HG02970 (cell line): Measurements from ENCODE around the gene GPR160.

Experiments
- ATAC-seq: cut with Tn5 transposase; IDR thresholded peaks from one replicate; pipeline ENCODE4 v1.9.1; 2021; ENCODE audit warnings: mild to moderate bottlenecking, moderate library complexity, moderate number of reproducible peaks; ENCODE audit not compliant: unreplicated experiment, low FRiP score

GPR160 gene

DNA sequence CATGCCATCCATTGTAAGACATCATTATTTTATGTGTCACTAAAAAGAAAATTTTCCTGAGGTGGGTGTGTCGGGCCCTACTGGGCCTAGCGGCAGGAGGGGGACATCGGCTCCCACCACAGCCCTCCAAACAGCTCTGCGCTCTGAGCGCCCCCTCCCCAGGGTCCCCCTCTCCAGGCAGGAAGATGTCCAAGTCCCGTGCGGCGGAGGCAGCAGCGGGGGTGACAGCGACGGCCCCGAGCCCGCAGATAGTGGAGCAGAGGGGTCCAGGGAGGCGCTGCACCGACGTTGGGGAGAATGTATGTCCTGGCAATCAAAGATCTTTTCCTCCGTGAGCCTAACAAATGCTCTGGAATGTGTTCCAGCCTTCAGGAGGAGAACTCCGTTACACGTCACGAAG lies 24.3 kb downstream of the GPR160 start:
- no peak for ATAC-seq

DNA sequence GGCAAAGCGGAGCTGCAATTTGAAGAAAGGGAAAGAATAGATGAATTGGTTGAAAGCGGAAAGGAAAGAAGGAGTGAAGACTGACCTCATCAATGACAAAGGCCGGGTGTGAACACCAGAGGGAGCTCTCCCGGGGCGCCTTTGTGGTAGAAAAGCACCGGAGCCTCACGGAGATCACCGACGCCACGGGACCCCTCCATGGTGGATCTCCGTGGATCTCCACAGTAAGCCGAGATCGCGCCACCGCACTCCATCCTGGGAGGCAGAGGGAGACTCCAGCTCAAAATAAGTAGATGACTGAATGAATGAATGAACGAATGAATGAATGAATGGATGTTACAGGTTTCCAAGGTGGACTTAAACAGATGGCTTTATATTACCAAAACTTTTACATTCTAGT lies 25.0 kb downstream of the GPR160 start:
- no peak for ATAC-seq

DNA sequence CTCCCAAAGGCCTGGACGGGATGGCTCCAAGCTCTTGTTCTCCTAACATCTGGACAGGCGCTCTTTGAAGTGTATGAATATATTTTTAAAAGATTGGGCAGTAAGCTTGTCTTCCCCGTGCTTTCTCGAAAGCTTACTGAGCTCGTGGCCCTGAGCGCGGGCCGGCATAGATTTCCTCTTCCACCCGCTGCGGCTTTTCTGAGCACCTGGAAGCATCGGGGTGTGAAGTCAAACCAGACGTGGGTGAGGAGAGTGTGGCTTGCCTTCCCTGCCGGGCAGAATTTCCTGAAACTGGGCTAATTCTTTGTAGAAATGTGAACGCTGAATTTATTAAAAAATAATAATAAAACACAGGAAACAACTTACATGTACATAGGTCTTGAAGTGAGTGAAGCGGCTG lies 25.9 kb downstream of the GPR160 start:
- ATAC-seq: no peak

DNA sequence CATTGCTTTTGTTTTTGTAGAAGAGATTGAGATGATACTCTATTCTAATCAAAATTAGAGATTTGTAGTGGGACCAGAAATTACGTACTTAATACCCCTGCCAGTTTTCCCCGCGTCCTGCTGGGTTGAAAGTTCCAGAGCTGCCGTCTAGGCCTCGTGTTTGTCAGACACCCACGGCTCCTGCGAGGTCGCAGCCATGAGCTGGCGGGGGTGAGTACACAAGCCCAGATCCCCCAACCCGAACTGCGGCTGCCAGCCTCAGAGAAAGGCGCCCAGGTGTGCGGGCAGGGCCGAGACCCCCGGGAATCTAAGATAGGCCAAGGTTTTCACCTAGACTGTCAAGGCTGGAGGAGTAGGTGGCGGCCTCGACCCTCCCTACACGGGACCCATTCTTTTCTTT lies 26.3 kb downstream of the GPR160 start:
- no peak for ATAC-seq

DNA sequence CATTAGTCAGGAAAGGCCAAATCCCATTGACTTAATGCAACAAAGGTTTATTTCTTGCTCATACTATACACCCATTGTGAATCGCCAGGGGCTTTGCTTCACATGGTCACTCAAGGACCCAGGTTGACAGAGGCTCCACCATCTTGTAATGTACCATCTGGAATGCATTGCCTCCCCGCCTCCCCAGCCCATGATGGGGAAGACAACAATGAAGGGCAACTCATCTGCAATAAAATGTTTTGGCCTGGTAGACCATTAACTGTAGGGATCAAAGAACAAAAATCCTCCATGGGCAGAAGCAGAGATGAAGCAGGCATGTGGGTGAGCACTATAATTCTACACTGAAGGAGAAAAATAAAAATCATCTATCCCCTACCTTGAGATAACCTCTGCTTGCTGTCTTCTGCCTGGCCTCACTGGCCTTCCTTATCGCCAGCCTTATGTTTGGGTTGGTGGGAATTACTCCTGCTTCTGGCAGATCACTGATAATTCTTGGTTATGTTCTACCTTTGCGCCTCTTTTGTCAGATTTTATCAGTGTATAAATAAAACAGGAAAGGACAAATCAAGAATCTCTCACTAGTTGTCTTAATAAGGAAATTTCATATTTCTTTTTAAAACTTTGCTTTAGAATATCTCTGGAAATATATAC lies 37.8 kb downstream of the GPR160 start:
- ATAC-seq: no peak

DNA sequence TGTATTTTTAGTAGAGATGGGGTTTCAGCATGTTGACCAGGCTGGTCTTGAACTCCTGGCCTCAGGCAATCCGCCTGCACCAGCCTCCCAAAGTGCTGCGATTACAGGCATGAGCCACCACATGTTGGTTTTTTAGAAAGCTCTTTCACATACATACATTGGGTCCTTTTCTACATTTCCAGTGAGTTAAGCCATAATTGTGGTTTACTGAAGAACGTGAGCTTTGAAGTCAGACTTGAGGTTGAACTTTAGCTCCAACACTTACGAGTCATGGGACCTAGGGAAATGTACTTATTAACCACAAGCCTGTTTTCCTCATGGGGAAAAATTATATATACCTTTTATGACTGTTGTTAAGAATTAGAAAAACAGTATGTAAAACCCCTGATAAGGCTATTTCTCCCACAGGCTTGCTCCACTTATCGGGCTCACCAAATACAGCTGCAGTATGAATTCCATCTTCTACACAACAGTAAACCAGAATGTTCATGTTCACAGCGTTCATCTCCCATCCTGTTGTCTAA lies 39.0 kb downstream of the GPR160 start:
- ATAC-seq: no peak

DNA sequence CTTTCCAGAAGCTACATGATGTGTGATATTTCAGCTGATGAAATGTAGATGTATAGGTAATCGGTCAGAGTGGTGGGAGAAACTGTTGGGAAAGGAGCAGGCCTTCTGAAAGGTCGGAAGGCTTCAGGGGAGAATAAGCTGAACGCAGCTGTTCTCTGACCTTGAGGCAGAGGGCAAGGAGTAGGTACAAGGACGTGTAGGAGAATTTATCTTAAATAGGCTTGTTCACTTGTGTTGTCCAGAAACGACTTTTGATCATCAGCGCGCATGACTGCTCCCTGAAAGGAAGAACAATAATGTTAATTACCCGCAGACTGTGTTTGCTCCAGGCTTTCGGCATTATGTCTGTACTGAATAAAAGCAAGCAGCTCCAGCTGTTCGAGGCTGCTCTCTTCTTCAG lies 39.6 kb downstream of the GPR160 start:
- ATAC-seq: no peak

DNA sequence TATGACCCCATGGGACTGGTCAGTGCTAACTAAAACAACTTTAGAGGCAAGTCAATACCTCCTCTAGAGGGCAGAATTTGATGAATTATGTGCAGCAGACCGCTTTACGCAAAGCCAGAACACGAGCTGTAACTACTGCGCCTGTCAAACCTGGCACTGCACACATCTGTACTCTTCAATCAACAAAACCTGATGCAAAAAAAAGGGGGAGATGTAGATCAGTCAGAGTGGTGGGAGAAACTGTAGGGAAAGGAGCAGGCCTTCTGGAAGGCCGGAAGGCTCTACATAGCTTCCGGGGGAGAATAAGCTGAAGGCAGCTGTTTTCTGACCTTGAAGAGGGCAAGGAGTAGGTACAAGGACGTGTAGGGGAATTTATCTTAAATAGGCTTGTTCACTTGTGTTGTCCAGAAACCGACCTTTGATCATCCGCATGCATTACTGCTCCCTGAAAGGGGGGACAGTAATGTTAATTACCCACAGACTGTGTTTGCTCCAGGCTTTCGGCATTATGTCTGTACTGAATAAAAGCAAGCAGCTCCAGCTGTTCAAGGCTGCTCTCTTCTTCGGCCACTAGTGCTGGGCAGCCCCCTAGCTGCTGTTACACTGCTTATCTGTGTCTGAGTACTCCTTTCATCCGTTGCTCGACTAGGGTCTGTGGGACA lies 41.0 kb downstream of the GPR160 start:
- ATAC-seq: no peak

DNA sequence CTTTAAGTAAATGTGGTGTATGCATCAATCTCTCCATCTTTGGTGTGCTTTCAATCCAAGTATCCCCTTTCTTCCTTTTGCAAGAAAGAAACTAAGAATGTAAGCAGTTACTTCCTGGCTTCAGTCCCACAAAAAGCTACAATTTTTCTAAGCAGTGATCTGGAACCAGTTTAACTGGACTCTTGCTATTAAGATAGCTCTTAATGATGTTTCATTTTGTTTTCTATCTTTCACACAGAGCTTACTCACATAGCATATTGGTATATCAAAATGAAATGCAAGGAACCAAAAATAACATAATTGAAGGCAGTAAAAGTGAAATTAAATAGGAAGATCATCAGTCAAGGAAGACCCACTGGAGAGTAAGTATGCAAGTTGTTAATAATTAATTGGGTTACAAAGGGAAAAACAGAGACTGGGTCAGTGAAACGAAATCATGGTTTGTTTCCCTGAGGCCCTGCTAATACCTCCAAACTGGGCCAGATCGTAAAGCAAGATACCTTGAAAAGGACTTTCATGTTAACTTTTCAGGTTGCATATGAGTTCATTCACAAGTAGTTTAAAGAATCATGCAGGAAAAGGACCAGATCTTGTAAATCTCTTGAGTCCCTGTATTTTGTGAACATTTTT lies 41.9 kb downstream of the GPR160 start:
- no peak for ATAC-seq

DNA sequence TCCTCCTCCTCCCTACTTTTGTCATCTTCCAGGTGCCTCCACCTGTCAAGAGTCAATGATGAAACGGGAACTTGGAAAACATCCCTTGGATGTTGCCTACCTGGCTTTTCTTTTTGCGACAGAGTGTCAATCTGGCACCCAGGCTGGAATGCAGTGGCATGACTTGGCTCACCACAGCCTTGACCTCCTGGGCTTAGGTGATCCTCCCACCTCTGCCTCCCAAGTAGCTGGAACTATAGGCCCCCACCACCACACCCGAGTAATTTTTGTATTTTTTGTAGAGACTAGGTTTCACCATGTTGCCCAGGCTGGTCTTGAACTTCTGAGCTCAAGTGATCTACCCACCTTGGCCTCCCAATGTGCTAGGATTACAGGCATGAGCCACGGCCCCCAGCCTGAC lies 42.8 kb downstream of the GPR160 start:
- ATAC-seq: no peak

DNA sequence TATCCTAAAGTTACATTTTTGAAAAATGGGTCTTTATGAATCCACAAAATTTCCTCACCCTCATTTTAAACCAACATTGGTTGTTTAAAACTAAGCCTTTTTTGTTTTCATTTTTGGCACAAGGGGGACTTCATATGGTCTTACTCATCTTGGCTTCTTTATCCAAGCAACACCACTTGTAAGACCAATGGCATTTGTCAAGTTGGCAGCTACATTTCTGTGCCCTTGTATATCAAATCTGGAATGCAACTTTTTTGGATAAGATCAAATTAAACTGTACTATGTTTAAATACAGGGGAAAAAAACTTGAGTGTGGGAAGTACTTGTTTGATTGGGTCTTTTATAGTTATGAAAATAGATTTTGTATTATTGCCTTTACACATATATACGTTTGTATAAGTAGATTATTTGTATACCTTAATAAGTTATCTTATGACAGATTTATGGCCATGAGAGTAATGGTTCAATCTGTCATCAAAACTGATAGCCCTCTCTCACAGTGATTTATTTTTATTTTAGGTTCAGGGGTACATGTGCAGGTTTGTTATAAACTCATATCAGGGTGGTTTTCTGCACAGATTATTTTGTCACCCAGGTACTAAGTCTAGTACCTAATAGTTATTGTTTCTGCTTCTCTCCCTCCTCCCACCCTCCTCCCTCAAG lies 43.4 kb downstream of the GPR160 start:
- ATAC-seq: no peak

DNA sequence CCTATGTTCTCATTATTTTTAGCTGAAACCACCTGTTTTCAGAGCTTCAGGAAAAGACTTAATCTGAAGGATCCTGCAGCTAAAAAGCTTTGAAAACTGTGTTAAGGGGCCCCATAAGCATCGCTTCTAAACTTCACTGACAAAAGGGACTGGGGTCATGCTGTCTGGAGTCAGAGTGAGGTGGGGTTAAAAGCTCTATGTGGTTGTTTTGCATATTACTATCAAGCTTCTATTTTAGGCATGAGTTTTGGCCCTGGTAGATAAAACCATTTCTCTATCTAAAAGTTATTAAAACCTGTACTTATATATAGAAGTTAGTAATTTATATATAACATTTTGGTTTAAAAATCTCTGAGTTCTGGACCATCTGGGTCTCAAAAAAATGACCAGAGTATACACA lies 45.5 kb downstream of the GPR160 start:
- no peak for ATAC-seq

DNA sequence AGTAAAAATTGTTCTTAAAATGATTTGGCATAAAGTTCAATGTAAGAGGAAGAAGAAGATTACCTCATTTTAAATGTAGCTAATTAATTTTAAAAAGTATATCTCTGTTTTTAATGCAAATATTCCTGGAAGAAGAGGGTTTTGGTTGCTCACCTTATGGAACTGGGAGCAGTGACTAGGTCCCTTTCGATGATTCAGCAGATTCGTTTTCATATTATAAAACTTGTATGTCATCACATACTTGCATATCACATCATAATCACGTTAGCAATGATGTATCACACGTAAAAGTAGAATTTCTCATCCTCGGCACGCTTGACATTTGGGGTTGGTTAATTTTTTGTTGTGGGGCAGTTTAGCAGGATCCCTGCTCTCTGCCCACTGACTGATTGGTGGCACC lies 47.6 kb downstream of the GPR160 start:
- no peak for ATAC-seq

DNA sequence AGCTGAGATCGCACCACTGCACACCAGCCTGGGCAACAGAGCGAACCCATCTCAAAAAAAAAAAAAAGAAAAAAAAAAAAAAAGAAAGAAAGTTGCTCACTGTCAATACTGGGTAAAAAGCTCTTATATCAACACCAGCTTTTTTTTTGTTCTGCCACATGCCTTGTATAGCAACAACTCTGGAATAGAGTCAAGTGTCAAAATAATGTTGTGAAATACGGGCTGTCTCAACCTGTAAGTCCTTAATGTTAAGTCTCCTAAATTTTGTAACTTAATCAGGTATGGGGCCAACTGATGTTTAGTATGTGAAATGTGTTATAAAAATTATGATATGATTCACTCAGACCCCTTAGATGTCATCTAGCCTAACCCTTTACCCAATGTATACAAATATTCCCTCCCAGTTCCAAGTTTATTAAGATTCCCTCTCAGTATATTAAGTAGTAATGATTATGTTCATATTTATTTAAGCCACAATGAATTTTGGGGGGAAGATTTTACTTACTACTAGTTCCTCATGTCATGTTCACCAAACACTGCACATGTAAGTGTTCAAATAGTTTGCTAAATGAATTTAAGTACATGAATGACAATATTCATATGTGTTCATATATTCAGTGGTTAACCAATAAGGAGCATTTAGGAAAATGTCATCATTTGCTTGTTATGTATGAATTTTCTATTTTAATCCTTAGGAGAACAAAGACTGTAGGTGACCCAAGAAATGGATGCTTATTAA lies 52.2 kb downstream of the GPR160 start:
- no peak for ATAC-seq

DNA sequence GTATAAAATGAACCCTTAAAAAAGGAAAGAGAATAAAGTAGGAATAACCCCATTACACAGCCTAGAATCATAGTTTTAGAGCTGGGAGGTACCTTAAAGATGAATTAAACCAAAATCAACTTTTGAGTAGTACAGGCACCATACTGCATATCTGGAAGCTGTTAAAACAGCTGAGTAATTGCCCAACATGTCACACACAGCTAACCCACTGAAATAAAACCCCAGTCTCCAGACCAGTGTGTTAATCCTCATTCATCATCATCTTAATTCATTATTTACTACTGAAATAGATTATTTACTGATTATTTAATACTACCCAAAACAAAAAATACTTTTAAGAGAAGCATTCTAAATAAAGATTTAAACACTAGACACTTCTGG lies 52.8 kb downstream of the GPR160 start:
- ATAC-seq: no peak

DNA sequence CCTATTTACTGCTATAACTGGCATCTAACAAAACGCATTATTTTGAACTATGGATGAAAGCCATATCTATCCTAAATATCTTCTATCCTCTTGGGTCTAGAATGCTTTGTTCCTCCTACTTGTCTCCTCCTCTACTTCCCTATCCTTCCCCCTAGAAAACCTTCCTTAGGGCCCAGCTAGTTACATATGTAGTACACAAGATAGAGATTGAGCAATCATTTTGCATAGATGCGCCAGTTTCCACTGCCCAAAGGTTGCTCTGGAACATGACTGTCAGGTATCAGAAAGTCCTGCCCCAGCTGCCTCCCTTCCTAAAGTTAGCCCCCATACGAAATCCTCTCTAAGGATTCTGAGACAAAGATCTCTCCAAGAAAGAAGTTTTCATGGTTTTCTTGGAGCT lies 55.1 kb downstream of the GPR160 start:
- ATAC-seq: no peak

DNA sequence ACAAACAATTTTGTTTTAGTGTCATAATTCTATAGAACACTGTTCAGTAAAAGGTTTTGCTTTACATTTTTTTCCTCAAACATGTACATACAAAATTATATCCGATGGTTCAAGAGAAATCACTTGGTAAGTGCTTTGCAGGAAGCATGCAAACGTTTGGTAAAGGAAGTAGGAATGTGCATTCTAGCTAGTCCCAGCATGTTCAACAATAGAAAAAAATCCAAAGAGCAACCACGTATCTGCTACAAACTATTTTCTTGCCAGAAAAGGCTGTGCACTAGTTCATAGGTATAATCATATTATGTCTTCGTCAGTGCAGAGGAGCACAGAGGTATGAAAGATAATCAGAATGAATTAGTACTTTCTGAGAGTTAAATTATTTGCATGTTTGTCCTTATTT lies 58.0 kb downstream of the GPR160 start:
- ATAC-seq: no peak

DNA sequence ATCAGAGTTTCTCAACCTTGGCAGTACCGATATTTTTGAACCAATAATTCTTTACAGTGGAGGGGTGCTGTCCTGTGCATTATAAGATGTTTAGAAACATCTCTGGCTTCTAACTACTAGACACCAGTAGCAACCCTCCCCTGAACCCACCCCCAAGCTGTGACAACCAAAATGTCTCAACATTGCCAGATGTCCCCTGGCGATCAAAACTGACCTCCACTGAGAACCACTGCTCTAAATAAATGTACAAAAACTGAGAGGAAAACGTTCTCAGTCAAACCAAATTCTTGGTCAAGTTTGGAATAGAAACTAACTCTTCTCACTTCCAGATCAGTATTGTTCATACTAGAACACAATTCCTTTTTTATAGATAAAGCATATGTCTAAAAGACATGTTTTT lies 58.5 kb downstream of the GPR160 start:
- no peak for ATAC-seq

DNA sequence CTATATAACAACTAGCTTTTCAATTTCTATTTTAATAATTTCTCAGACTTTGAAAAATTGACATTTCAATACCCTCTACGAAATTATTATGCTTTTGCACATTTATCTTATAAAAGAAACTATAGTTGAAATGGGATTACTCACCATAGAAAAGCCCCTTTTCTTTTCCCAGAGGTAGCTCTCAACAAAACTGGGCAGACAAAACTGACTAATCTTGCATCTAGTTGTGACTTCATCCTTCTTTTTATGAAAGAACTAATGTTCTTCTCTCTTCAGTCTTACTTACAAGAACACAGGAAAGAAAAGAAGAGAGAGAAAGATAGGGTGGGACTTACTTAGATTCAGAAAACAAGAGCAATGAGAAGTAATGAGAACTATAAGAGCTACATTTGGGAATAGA lies 61.0 kb downstream of the GPR160 start:
- ATAC-seq: no peak

DNA sequence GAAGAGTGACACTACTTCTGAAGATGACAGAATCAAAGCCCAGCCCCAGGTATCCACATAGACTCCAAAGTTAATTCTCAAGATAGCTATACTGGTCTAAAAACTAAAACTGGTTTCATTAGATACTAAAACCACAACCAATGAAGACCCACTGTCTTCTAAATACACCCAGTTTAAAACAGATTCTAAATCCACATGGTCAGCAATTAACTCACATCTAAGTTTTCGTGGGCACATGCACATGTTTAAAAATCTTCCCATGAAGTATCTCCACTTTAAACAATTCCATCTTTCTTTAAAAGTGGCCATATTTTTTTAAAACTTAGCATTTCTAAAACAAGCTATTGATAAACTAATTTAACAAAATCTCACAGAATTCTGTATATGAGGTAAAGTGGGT lies 63.1 kb downstream of the GPR160 start:
- ATAC-seq: no peak

DNA sequence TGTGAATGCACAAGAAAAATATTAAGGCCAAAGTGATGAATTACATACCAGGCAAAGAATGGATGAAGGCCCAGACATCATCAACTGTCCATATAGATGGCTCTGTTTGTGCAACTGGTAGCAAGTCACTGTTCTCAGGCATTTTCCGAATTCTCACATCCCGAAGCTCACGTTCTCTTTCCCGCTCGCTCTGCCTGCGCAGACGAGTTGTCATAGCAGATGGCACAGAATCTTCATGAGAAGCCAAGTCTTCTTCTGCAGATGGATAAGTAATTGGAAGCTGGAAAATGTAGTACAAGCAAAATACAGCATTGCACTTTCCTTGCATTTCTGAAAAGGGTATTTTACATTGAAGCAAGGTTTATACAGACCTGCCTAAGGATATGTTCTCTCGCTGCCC lies 64.6 kb downstream of the GPR160 start:
- no peak for ATAC-seq
